Measurements from ENCODE around the gene FRMD8. TPM values are rescaled to one million over a fixed set of nuclear protein-coding genes. Genes with fewer than 3 reads are reported as not detected.

Gene FRMD8
- total RNA-seq, 3 donors from 2014 or later (not counting 1 experiment from before 2014, with no cell fraction given), result 45.6 to 58.4 (median 57.7) TPM

- Histone ChIP-seq H3K4me1 (ENCODE audit: control insufficient read depth, insufficient read depth, low read length) (peaks cover 26% of the 10 kb centered on the region), H3K36me3 (ENCODE audit: control insufficient read depth, insufficient read depth, low read length) (peaks cover 40% of the 10 kb centered on the region), H3K9me3 (ENCODE audit: control insufficient read depth, insufficient read depth, low read length) (no peaks in the 10 kb centered on the region), H3K27ac (ENCODE audit: low read length) (no peak overlapping the region), H3K27me3 (ENCODE audit: control insufficient read depth, insufficient read depth, low read length) (no peaks in the 10 kb centered on the region), H3K4me3 (ENCODE audit: low read length) (no peak overlapping the region)
- Mint-ChIP-seq H3K36me3 (no peaks in the 10 kb centered on the region), H3K4me3 (no peak overlapping the region), H3K27me3 (ENCODE audit: low read depth in 2 of 2) (no peaks in the 10 kb centered on the region), H3K9me3 (no peaks in the 10 kb centered on the region), H3K4me1 (peaks cover 18 to 29% of the 10 kb centered on the region in 2 donors), H3K27ac (no peak overlapping the region)
- TF ChIP-seq CTCF (IDR thresholded peaks at IDR 0.05), result no peak
- no peak for DNase-seq
- intact Hi-C loops (cut with micrococcal nuclease), result no loop called here
- no peak for ATAC-seq
- 94% methylated on average over 17 of the region's 17 CpGs for WGBS (ENCODE audit: insufficient coverage)
These were observed 7.2 kb downstream of the FRMD8 start for GRCh38 chr11:65393513-65394079.

GRCh38 chr11:65394125-65394536 is 7.7 kb downstream of the FRMD8 start:
- Mint-ChIP-seq H3K27me3 (ENCODE audit: low read depth in 2 of 2) (no peaks in the 10 kb centered on the region), H3K36me3 (no peaks in the 10 kb centered on the region), H3K4me3 (no peak overlapping the region), H3K4me1 (peaks cover 13 to 23% of the 10 kb centered on the region in 2 donors), H3K27ac (no peak overlapping the region), H3K9me3 (no peaks in the 10 kb centered on the region)
- ATAC-seq (no peak), DNase-seq (no peak)
- H3K9me3 ChIP-seq (ENCODE audit: control insufficient read depth, insufficient read depth, low read length), result no peaks in the 10 kb centered on the region
- peaks cover 41% of the 10 kb centered on the region for H3K36me3 ChIP-seq (ENCODE audit: control insufficient read depth, insufficient read depth, low read length)
- peaks cover 20% of the 10 kb centered on the region for H3K4me1 ChIP-seq (ENCODE audit: control insufficient read depth, insufficient read depth, low read length)
- H3K27ac ChIP-seq (ENCODE audit: low read length), result no peak overlapping the region
- no peak for TF ChIP-seq CTCF (IDR thresholded peaks at IDR 0.05)
- H3K4me3 ChIP-seq (ENCODE audit: low read length), result no peak overlapping the region
- WGBS (ENCODE audit: insufficient coverage), result 98% methylated on average over 20 of the region's 20 CpGs
- H3K27me3 ChIP-seq (ENCODE audit: control insufficient read depth, insufficient read depth, low read length), result no peaks in the 10 kb centered on the region
- intact Hi-C loops (cut with micrococcal nuclease), result no loop called here

GRCh38 chr11:65395961-65396530 is 9.6 kb downstream of the FRMD8 start:
- no peaks in the 10 kb centered on the region for H3K9me3 Mint-ChIP-seq
- peaks cover 1% of the 10 kb centered on the region for H3K4me1 ChIP-seq (ENCODE audit: control insufficient read depth, insufficient read depth, low read length)
- no peaks in the 10 kb centered on the region for H3K36me3 Mint-ChIP-seq
- intact Hi-C loops (cut with micrococcal nuclease), result no loop called here
- no peak overlapping the region for H3K27ac ChIP-seq (ENCODE audit: low read length)
- H3K36me3 ChIP-seq (ENCODE audit: control insufficient read depth, insufficient read depth, low read length), result peaks cover 51% of the 10 kb centered on the region
- no peak overlapping the region for H3K4me3 Mint-ChIP-seq
- no peaks in the 10 kb centered on the region for H3K27me3 ChIP-seq (ENCODE audit: control insufficient read depth, insufficient read depth, low read length)
- no peaks in the 10 kb centered on the region for H3K9me3 ChIP-seq (ENCODE audit: control insufficient read depth, insufficient read depth, low read length)
- peaks cover 5 to 10% of the 10 kb centered on the region in 2 donors for H3K4me1 Mint-ChIP-seq
- DNase-seq (no peak), ATAC-seq (no peak)
- TF ChIP-seq CTCF (IDR thresholded peaks at IDR 0.05), result no peak
- no peaks in the 10 kb centered on the region for H3K27me3 Mint-ChIP-seq (ENCODE audit: low read depth in 2 of 2)
- 93% methylated on average over 15 of the region's 15 CpGs for WGBS (ENCODE audit: insufficient coverage)
- no peak overlapping the region for H3K27ac Mint-ChIP-seq
- no peak overlapping the region for H3K4me3 ChIP-seq (ENCODE audit: low read length)

Data from natural killer cell (primary cell).